Renal pelvis (tissue), 4 donors: ENCODE data around the gene MAST4. TPM values are rescaled to one million over a fixed set of nuclear protein-coding genes. Genes with fewer than 3 reads are reported as not detected.

Experiments used
- DNase-seq: peaks from one replicate; pipeline ENCODE4 v3.0.0-alpha.2; 2013
- polyA plus RNA-seq, 3 donors: library from polyadenylated mRNA; unstranded; fragments of 120-200 nt; gene quantifications; one replicate each; pipeline ENCODE4 v1.2.1, GENCODE V29; 2013; ENCODE audit not compliant: insufficient read length in 3 of 3

The MAST4 gene
- polyA plus RNA-seq, 3 donors = 14.8 to 20.3 (median 19.0) TPM

- no peak for DNase-seq
Measured at GRCh38 chr5:66644111-66644510, 47.9 kb downstream of the MAST4 start.

- DNase-seq = no peak
Measured at GRCh38 chr5:66645039-66645438, 48.8 kb downstream of the MAST4 start.

GRCh38 chr5:66646570-66646969 lies 50.4 kb downstream of the MAST4 start:
- DNase-seq = no peak

GRCh38 chr5:66647146-66647856 lies 51.1 kb downstream of the MAST4 start:
- DNase-seq = no peak

GRCh38 chr5:66652818-66653217 lies 56.6 kb downstream of the MAST4 start:
- no peak for DNase-seq

- no peak for DNase-seq
Measured at GRCh38 chr5:66653325-66653724, 57.1 kb downstream of the MAST4 start.

GRCh38 chr5:66655395-66656324 lies 59.5 kb downstream of the MAST4 start:
- DNase-seq = no peak

- no peak for DNase-seq
Measured at GRCh38 chr5:66658516-66658915, 62.3 kb downstream of the MAST4 start.

- DNase-seq = no peak
Measured at GRCh38 chr5:66659780-66660179, 63.6 kb downstream of the MAST4 start.

- DNase-seq = no peak
Measured at GRCh38 chr5:66660396-66660795, 64.2 kb downstream of the MAST4 start.

- no peak for DNase-seq
Measured at GRCh38 chr5:66661149-66661548, 65.0 kb downstream of the MAST4 start.

GRCh38 chr5:66666778-66667177 lies 70.6 kb downstream of the MAST4 start:
- DNase-seq = no peak

GRCh38 chr5:66669086-66669861 lies 73.1 kb downstream of the MAST4 start:
- no peak for DNase-seq

- DNase-seq = no peak
Measured at GRCh38 chr5:66669862-66670195, 73.6 kb downstream of the MAST4 start.

GRCh38 chr5:66671305-66671704 lies 75.1 kb downstream of the MAST4 start:
- no peak for DNase-seq

GRCh38 chr5:66674802-66675201 lies 78.6 kb downstream of the MAST4 start:
- DNase-seq = no peak

- DNase-seq = no peak
Measured at GRCh38 chr5:66675406-66675805, 79.2 kb downstream of the MAST4 start.

- DNase-seq = no peak
Measured at GRCh38 chr5:66680221-66680620, 84.0 kb downstream of the MAST4 start.

- no peak for DNase-seq
Measured at GRCh38 chr5:66680804-66681203, 84.6 kb downstream of the MAST4 start.

GRCh38 chr5:66684663-66685062 lies 88.5 kb downstream of the MAST4 start:
- DNase-seq = no peak

- DNase-seq = no peak
Measured at GRCh38 chr5:66689522-66690220, 93.5 kb downstream of the MAST4 start.

GRCh38 chr5:66694036-66694435 lies 97.8 kb downstream of the MAST4 start:
- no peak for DNase-seq
